ENCODE results near the gene RPN2.

Gene RPN2

GRCh38 chr20:37161830-37162549, 17.1 kb upstream of the RPN2 start:
- TF ChIP-seq GATA1 (IDR thresholded peaks at IDR 0.05; ENCODE audit: low read depth, low read length) (no peak), POLR2A (IDR thresholded peaks at IDR 0.05; ENCODE audit: low read length) (no peak)
- peak; percentile 18 to 58 for DNase-seq

- peak in 1 of 2 experiments; percentile 14 for DNase-seq
- TF ChIP-seq POLR2A (IDR thresholded peaks at IDR 0.05; ENCODE audit: low read length) = no peak
- no peak for TF ChIP-seq GATA1 (IDR thresholded peaks at IDR 0.05; ENCODE audit: low read depth, low read length)
Measured at GRCh38 chr20:37162646-37163045, 16.5 kb upstream of the RPN2 start.

- TF ChIP-seq POLR2A (IDR thresholded peaks at IDR 0.05; ENCODE audit: low read length) (no peak), GATA1 (IDR thresholded peaks at IDR 0.05; ENCODE audit: low read depth, low read length) (no peak)
- no peak for DNase-seq
Measured at GRCh38 chr20:37163832-37164554, 15.1 kb upstream of the RPN2 start.

- no peak for DNase-seq
- TF ChIP-seq POLR2A (IDR thresholded peaks at IDR 0.05; ENCODE audit: low read length) = no peak
- no peak for TF ChIP-seq GATA1 (IDR thresholded peaks at IDR 0.05; ENCODE audit: low read depth, low read length)
Measured at GRCh38 chr20:37165031-37165430, 14.1 kb upstream of the RPN2 start.

GRCh38 chr20:37166867-37167266, 12.3 kb upstream of the RPN2 start:
- TF ChIP-seq POLR2A (IDR thresholded peaks at IDR 0.05; ENCODE audit: low read length) = no peak
- no peak for TF ChIP-seq GATA1 (IDR thresholded peaks at IDR 0.05; ENCODE audit: low read depth, low read length)

GRCh38 chr20:37172836-37173235, 6.3 kb upstream of the RPN2 start:
- DNase-seq = no peak
- TF ChIP-seq POLR2A (IDR thresholded peaks at IDR 0.05; ENCODE audit: low read length) (no peak), GATA1 (IDR thresholded peaks at IDR 0.05; ENCODE audit: low read depth, low read length) (no peak)

More at GRCh38 chr20:37166867-37167266, 12.3 kb upstream of the RPN2 start:
- no peak for DNase-seq

GRCh38 chr20:37179683-37180524, 774 bp downstream of the RPN2 start:
- TF ChIP-seq POLR2A (IDR thresholded peaks at IDR 0.05; ENCODE audit: low read length) (no peak), GATA1 (IDR thresholded peaks at IDR 0.05; ENCODE audit: low read depth, low read length) (no peak)
- DNase-seq = peak in 1 of 2 experiments; percentile 71

GRCh38 chr20:37185686-37186085, 6.6 kb downstream of the RPN2 start:
- DNase-seq = no peak
- TF ChIP-seq GATA1 (IDR thresholded peaks at IDR 0.05; ENCODE audit: low read depth, low read length) (no peak), POLR2A (IDR thresholded peaks at IDR 0.05; ENCODE audit: low read length) (no peak)

GRCh38 chr20:37188787-37189186, 9.7 kb downstream of the RPN2 start:
- no peak for TF ChIP-seq GATA1 (IDR thresholded peaks at IDR 0.05; ENCODE audit: low read depth, low read length)
- no peak for DNase-seq

GRCh38 chr20:37189416-37190016, 10.4 kb downstream of the RPN2 start:
- no peak for DNase-seq
- TF ChIP-seq GATA1 (IDR thresholded peaks at IDR 0.05; ENCODE audit: low read depth, low read length) (no peak), POLR2A (IDR thresholded peaks at IDR 0.05; ENCODE audit: low read length) (no peak)

GRCh38 chr20:37190354-37191112, 11.4 kb downstream of the RPN2 start:
- TF ChIP-seq POLR2A (IDR thresholded peaks at IDR 0.05; ENCODE audit: low read length) (no peak), GATA1 (IDR thresholded peaks at IDR 0.05; ENCODE audit: low read depth, low read length) (no peak)
- DNase-seq = no peak

GRCh38 chr20:37192137-37192854, 13.2 kb downstream of the RPN2 start:
- TF ChIP-seq GATA1 (IDR thresholded peaks at IDR 0.05; ENCODE audit: low read depth, low read length) (no peak), POLR2A (IDR thresholded peaks at IDR 0.05; ENCODE audit: low read length) (no peak)
- DNase-seq = peak; percentile 93 to 94

Data from erythroblast (primary cell).